AG20443 (cell line): Measurements from ENCODE around the gene WSB1.
"Not testable (repeated sequence)": the region's sequence is repeated elsewhere in the genome, so short reads cannot be mapped to it uniquely, and the experiment has no call there.

ENCODE experiments used
- DNase-seq: peaks from one replicate; pipeline ENCODE4 v3.0.0; 2012; ENCODE audit warnings: low spot score, mixed read lengths

WSB1 gene, protein sequence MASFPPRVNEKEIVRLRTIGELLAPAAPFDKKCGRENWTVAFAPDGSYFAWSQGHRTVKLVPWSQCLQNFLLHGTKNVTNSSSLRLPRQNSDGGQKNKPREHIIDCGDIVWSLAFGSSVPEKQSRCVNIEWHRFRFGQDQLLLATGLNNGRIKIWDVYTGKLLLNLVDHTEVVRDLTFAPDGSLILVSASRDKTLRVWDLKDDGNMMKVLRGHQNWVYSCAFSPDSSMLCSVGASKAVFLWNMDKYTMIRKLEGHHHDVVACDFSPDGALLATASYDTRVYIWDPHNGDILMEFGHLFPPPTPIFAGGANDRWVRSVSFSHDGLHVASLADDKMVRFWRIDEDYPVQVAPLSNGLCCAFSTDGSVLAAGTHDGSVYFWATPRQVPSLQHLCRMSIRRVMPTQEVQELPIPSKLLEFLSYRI

GRCh38 chr17:27293898-27294688 lies at the start of gene WSB1:
WSB1 (plus strand) TSS chr17:27294114; CDS start chr17:27294396, 282 bp downstream.
- peak; percentile 99 for DNase-seq

DNA sequence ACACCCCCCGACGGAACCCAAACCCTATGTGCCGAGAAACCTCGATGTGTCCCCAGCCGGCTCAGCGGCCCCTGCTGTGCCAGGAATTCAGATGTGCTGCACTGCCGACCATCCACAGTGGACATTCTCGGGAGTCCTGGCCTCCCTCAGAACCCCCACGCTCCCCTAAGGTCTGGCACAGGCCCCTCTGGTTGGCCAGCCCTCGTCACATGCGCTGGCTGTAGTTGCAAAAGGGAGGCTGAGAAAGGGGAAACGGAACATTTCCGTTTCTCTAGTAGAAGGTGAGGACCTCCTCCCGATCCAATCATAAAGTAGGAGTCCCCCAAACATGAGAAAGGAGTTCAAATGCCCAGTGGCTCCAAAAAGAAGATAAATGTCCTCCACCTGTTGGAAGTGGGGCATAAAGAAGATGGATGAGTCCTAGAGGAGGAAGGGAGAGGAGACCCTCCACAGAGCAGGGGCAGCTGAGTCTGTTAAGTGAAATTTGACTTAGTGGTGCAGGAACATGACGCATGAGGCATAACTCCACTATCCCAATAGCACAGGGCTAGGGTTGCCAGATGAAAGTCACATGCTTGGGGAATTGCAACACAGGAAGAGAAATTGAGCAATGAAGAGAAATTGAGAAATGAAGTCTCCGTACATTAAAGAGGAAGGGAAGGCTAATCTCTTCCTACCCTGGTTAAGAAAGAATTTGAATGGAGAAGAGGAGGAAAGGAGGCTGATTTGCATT lies 49.3 kb upstream of the WSB1 start:
- peak; percentile 90 for DNase-seq

- peak; percentile 94 for DNase-seq
These were observed 48.7 kb upstream of the WSB1 start for GRCh38 chr17:27245230-27245696.

DNA sequence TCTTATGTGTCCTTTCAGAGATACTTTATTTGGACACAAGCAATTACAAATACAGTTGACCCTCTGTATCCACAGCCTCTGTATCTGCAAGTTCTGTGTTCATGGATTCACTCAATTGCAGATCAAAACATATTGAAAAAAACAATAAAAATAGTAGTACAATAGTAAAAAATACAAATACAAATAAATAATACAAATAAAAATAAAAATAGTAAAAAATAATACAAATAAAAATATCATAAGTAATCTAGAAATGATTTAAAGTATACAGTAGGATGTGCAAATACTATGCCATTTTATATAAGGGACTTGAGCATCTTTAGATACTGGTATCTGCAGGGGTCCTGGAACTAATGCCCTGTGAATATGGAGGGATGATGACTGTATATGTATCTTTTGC lies 47.4 kb upstream of the WSB1 start:
- no peak for DNase-seq

DNA sequence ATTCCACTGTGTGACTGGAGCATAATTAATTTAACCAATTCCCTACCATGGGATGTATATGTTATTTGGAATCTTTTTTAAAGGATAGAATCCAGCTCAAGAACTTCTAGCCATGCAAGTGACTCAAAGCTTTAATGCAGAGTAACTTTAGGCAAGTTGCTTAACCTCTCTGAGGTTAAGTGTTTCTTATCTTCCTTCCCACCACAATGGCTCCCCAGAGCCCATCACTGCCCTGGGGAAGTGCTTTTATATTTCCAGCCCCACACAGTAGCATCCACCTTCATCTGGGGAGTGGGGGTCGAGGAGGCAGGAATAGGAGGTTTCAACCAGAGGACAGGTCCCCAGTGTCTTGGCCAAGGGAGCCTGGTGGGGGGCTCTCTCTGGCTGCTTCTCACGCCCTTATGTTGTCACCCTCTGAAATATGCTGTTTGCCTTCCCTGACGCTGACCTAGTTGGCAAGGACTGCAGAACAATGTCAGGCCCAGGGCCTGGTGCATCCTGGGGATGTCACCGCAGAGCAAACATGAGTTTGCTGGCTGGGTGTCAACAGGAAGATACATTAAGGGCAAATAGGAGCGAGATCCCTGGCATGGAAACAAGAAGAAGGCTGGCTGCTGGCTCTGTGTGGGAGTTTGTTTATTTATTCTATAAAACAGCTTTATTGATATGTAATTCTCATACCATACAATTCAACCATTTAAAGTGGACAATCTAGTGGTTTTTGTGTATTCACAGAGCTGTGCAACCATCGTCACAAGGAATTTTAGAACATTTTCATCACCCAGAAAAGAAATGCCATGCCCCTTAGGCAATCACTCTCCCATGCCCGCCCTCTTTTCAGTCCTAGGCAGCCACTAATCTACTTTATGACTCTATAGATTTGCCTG lies 46.6 kb upstream of the WSB1 start:
- DNase-seq: no peak

- DNase-seq: no peak
These were observed 46.0 kb upstream of the WSB1 start for GRCh38 chr17:27247958-27248342.

DNA sequence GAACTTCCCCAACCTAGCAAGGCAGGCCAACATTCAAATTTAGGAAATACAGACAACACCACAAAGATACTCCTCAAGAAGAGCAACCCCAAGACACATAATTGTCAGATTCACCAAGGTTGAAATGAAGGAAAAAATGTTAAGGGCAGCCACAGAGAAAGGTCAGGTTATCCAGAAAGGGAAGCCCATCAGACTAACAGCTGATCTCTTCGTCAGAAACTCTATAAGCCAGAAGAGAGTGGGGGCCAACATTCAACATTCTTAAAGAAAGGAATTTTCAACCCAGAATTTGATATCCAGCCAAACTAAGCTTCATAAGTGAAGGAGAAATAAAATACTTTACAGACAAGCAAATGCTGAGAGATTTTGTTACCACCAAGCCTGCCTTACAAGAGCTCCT lies 43.1 kb upstream of the WSB1 start:
- not testable (repeated sequence) for DNase-seq

GRCh38 chr17:27254802-27255201 lies 39.1 kb upstream of the WSB1 start:
- DNase-seq: not testable (repeated sequence)

GRCh38 chr17:27256225-27257030 lies 37.5 kb upstream of the WSB1 start:
- peak; percentile 44 for DNase-seq

GRCh38 chr17:27257031-27257357 lies 36.9 kb upstream of the WSB1 start:
- DNase-seq: no peak

DNA sequence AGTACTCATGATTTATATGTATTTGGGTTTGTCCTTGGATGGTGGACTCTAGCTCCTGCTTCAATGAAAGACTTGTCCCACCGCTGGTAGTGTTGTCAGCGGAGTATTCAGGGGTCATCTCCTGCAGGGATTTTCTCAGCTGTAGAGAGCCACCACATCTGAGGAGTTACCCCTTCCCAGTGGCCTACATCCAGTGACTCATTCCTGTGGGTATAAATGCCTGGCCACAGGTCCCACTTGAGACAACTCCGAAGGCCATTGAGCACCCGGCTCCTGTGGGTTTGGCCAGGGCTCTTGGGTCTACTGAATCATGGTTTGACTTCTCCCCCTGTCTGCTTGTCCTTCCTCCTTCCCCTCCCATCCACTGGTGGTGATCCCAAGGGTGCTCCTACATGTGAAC lies 34.6 kb upstream of the WSB1 start:
- no peak for DNase-seq

DNA sequence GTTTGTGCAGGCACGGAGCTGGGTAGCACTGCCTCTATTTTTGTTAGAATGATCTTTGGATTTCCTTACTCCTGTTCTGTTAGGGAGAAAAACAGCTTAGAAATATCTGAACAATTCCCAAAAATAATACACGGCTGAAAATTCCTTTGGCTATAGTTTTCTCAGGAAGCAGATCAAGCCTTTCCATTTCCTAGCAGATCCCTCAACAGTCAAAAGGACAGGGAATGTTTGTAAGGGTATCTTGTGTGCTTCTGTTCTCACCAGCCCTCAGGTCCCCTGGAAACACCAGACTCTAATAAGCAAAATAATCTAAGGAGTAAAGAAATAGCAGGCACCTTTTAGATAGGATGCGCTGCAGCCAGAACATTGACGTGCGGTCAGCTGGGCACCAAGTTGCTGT lies 30.5 kb upstream of the WSB1 start:
- DNase-seq: no peak

DNA sequence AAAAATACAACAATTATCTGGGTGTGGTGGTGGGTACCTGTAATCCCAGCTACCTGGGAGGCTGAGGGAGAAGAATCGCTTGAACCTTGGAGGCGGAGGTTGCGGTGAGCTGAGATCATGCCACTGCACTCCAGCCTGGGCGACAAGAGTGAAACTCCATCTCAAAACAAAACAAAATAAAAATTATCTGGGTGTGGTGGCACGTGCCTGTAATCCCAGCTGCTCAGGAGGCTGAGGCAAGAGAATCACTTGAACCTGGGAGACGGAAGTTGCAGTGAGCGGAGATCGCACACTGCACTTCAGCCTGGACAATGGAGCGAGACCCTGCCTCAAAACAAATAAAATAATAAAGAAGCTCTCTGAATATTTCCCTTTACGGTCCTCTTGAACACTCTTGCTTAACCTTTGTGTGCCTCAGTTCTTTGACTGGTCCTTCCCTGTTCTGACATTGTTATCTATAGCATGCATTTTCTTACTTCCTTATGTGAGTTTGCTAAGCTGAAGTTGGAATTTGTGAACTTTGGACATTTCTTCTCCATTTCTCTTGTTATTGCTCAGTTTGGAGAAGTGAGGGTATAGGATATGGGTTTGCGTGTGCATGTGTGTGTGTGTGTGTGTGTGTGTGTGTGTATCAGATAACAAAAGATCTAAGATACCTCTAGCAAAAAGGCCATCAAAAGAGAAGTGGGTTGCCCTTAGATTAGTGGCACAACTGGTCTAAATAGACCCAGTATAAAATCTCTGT lies 29.7 kb upstream of the WSB1 start:
- DNase-seq: no peak

GRCh38 chr17:27265333-27265732 lies 28.6 kb upstream of the WSB1 start:
- no peak for DNase-seq

- DNase-seq: no peak
These were observed 27.7 kb upstream of the WSB1 start for GRCh38 chr17:27266228-27266627.

- DNase-seq: no peak
These were observed 25.4 kb upstream of the WSB1 start for GRCh38 chr17:27268394-27269085.

DNA sequence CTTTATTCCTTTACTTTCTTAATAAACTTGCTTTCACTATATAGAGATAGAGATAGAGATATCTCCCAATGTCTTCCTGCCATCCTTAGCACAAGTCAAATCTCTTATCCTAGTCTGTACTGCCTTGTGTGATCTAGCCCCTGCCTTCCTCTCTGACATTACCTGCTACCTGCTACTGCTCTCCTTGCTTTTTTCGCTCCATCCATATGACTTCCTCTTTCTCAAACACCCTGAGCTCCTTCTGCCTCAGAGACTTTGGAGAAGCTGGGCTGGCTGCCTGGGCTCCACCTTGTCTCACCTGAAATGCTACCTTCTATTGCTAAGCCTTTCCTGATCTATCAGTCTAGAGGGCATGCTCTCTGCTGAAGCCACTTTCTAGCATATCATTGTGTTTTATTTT lies 24.7 kb upstream of the WSB1 start:
- no peak for DNase-seq

DNA sequence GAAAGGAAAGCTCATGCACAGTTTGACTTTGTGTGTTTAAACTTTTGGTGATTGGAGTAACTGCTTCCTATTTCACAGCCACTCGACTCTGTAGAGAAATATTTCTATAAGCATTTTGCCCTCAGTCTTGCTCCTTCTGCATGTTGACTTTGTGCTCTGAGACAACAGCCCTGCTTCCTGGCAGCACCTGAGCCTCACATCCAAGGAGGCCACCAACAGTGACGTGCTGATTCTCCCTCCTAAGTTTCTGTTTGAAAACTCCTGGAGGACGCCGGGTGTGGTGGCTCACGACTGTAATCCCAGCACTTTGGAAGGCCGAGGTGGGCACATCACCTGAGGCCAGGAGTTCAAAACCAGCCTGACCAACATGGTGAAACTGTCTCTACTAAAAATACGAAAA lies 23.9 kb upstream of the WSB1 start:
- DNase-seq: no peak

DNA sequence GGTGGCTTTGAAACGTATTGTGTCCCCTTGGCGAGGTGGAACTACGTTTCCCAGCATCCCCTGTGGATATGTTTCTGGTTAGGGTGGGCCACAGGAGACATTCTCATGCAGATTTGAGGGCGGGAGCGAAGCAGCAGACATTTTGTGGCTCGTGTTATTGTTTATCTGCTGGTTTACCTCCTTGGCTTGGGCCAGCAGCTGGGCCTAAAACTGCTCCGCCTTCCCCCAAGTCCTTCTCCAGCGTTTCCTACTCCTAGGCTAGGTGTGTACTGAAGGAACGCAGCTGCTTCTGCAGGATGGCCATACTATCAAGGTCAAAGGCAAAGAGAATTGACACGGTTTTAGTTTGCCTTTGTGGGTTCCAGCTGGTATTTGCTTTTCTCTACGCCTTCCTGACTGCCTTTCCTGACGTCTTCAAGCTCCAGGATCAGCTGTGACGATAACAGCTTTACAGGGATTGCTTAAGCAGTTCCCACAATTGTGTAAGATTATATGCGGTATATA lies 17.2 kb upstream of the WSB1 start:
- DNase-seq: no peak
